IMR-90 (cell line): ENCODE measurements around the gene NHEJ1. TPM values are rescaled to one million over a fixed set of nuclear protein-coding genes. Genes with fewer than 3 reads are reported as not detected.

Source experiments
- ATAC-seq: fragments of 200-7000 bp; cut with Tn5 transposase; 2 replicates; pipeline ENCODE4 v1.9.1; 2020; ENCODE audit warnings: low read depth, mild to moderate bottlenecking, moderate library complexity
- BruUV-seq: library from RNA; stranded (reverse); fragments of 400-500 nt; replicated peaks from 2 replicates; lab custom pipeline; 2021; lab: Mats Ljungman, UMichigan
- CTCF ChIA-PET: fragments of 300-600 bp; formaldehyde crosslinking; extraction: SDS; loops from one replicate; lab custom pipeline; 2021; ENCODE audit warnings: antibody characterized with exemption; lab: Yijun Ruan, JAX
- POLR2A ChIA-PET: fragments of 300-600 bp; sonication (Branson Sonifier 250); formaldehyde crosslinking; loops from one replicate; lab custom pipeline; 2022; ENCODE audit warnings: antibody characterized with exemption; ENCODE audit not compliant: unreplicated experiment; lab: Charles Lee
- DNase-seq: peaks from one replicate; pipeline ENCODE4 v3.0.0; 2013
- H2AFZ ChIP-seq: replicated peaks from 2 replicates; pipeline ENCODE3; 2013; ENCODE audit warnings: low read length, mild to moderate bottlenecking; ENCODE audit not compliant: poor library complexity
- H2AK5ac ChIP-seq: 2 replicates; pipeline ENCODE4 v1.6.1; 2013; ENCODE audit warnings: low read depth, low read length, inconsistent platforms
- H2AK9ac ChIP-seq: replicated peaks from 2 replicates; pipeline ENCODE3; 2013; ENCODE audit warnings: mild to moderate bottlenecking, low read depth, low read length, moderate library complexity; ENCODE audit not compliant: poor library complexity
- H2BK120ac ChIP-seq: 2 replicates; pipeline ENCODE4 v1.6.1; 2013; ENCODE audit warnings: low read depth, low read length, inconsistent platforms
- H2BK15ac ChIP-seq: 3 replicates; pipeline ENCODE4 v1.6.1; 2013; ENCODE audit warnings: low read depth, low read length, inconsistent platforms
- H2BK20ac ChIP-seq: 2 replicates; pipeline ENCODE4 v1.6.1; 2013; ENCODE audit warnings: low read depth, mild to moderate bottlenecking, inconsistent platforms, low read length, moderate library complexity
- H2BK5ac ChIP-seq: 2 replicates; pipeline ENCODE4 v1.6.1; 2013; ENCODE audit warnings: mild to moderate bottlenecking, low read depth, low read length, inconsistent platforms; ENCODE audit not compliant: poor library complexity, severe bottlenecking
- H3K14ac ChIP-seq: replicated peaks from 2 replicates; pipeline ENCODE4 v1.6.1; 2013; ENCODE audit warnings: low read depth, low read length, inconsistent platforms
- H3K18ac ChIP-seq: 2 replicates; pipeline ENCODE4 v1.6.1; 2013; ENCODE audit warnings: low read depth, low read length, control low read depth
- H3K23ac ChIP-seq: 2 replicates; pipeline ENCODE4 v1.6.1; 2013; ENCODE audit warnings: low read depth, low read length, inconsistent platforms
- H3K27ac ChIP-seq: 2 replicates; pipeline ENCODE4 v1.5.1; 2013; ENCODE audit warnings: mild to moderate bottlenecking, control low read depth, low read length; ENCODE audit not compliant: insufficient read depth
- H3K27me3 ChIP-seq: 2 replicates; pipeline ENCODE4 v1.6.1; 2013; ENCODE audit warnings: low read length; ENCODE audit not compliant: control insufficient read depth, insufficient read depth
- H3K36me3 ChIP-seq: 2 replicates; pipeline ENCODE4 v1.6.1; 2013; ENCODE audit warnings: low read length, mixed read lengths; ENCODE audit not compliant: control insufficient read depth, insufficient read depth
- H3K4ac ChIP-seq: 2 replicates; pipeline ENCODE4 v1.6.1; 2013; ENCODE audit warnings: low read depth, low read length, inconsistent platforms
- H3K4me1 ChIP-seq: 2 replicates; pipeline ENCODE4 v1.6.1; 2013; ENCODE audit warnings: low read length, mixed read lengths; ENCODE audit not compliant: control insufficient read depth, insufficient read depth
- H3K4me2 ChIP-seq: 2 replicates; pipeline ENCODE4 v1.6.1; 2013; ENCODE audit warnings: low read depth, mild to moderate bottlenecking, control low read depth, low read length, moderate library complexity
- H3K4me3 ChIP-seq: 2 replicates; pipeline ENCODE4 v1.5.1; 2013; ENCODE audit warnings: low read depth, mild to moderate bottlenecking, control low read depth, low read length, moderate library complexity; ENCODE audit not compliant: insufficient read depth
- H3K56ac ChIP-seq: 2 replicates; pipeline ENCODE4 v1.6.1; 2013; ENCODE audit warnings: low read length, inconsistent platforms; ENCODE audit not compliant: insufficient read depth; ENCODE audit errors: extremely low read depth
- H3K79me1 ChIP-seq, 2 experiments: 2 replicates each; pipeline ENCODE4 v1.6.1; 2013; ENCODE audit warnings: low read length in 2 of 2, inconsistent platforms in 1 of 2, low read depth in 1 of 2
- H3K9ac ChIP-seq: 2 replicates; pipeline ENCODE4 v1.6.1; 2013; ENCODE audit warnings: low read depth, low read length, control low read depth
- H3K9me1 ChIP-seq: 2 replicates; pipeline ENCODE4 v1.6.1; 2013; ENCODE audit warnings: low read length, inconsistent platforms; ENCODE audit not compliant: insufficient read depth
- H3K9me3 ChIP-seq: 2 replicates; pipeline ENCODE4 v1.6.1; 2013; ENCODE audit warnings: low read length; ENCODE audit not compliant: control insufficient read depth, insufficient read depth
- H4K20me1 ChIP-seq: 2 replicates; pipeline ENCODE4 v1.6.1; 2013; ENCODE audit warnings: low read length, inconsistent platforms; ENCODE audit not compliant: insufficient read depth
- H4K5ac ChIP-seq: 2 replicates; pipeline ENCODE4 v1.6.1; 2013; ENCODE audit warnings: mild to moderate bottlenecking, low read depth, low read length, control low read depth
- H4K8ac ChIP-seq, 2 experiments: 2 replicates each; pipeline ENCODE4 v1.6.1; 2013; ENCODE audit warnings: low read depth in 2 of 2, low read length in 2 of 2, control low read depth in 1 of 2, inconsistent platforms in 1 of 2
- H4K91ac ChIP-seq: 2 replicates; pipeline ENCODE4 v1.6.1; 2013; ENCODE audit warnings: low read depth, low read length, inconsistent platforms; ENCODE audit not compliant: insufficient read depth
- RCOR1 ChIP-seq: IDR thresholded peaks from 2 replicates; pipeline ENCODE4 v1.6.1; 2012; ENCODE audit warnings: mild to moderate bottlenecking, low read length, improper control_type of control experiment; ENCODE audit not compliant: insufficient replicate concordance
- SMC3 ChIP-seq: fragments of 150-350 bp; IDR thresholded peaks from 2 replicates; pipeline ENCODE4 v1.6.1; 2016; ENCODE audit warnings: low read depth, mild to moderate bottlenecking, antibody characterized with exemption, low read length, moderate library complexity
- WGBS, 2 experiments: methylation state at CpG; one replicate each; pipeline versions ENCODE4 v1.1.5 to v1.1.7; 2013; ENCODE audit warnings: missing lambda C conversion rate in 2 of 2; ENCODE audit not compliant: insufficient read length in 1 of 2; ENCODE audit errors: extremely low coverage in 2 of 2; 5-methylcytosine and 5-hydroxymethylcytosine counted together
- dilution Hi-C: fragments of 300-500 bp; cut with HindIII; formaldehyde crosslinking; loops from one replicate; pipeline ENCODE4 v1.14.3; 2018; ENCODE audit warnings: low sequenced_read_pairs; ENCODE audit not compliant: unreplicated experiment
- in situ Hi-C: fragments of 300-500 bp; cut with MboI; formaldehyde crosslinking; loops from 3 replicates; pipeline ENCODE4 v1.14.3; 2019; ENCODE audit warnings: low sequenced_read_pairs, inconsistent platforms, mixed read lengths
- intact Hi-C: fragments of 100-400 bp; cut with micrococcal nuclease; formaldehyde crosslinking; loops from 2 replicates; pipeline ENCODE4 v1.10.0; 2022
- polyA plus RNA-seq, 3 experiments: library from polyadenylated mRNA; depleted of rRNA; stranded (reverse); fragments of >200 nt; gene quantifications; 2 replicates each; pipeline ENCODE4 v1.2.3, GENCODE V29; 2012; ENCODE audit warnings: low replicate concordance in 1 of 3
- total RNA-seq: library from RNA; depleted of rRNA; stranded (reverse); fragments of >200 nt; gene quantifications from 2 replicates; pipeline ENCODE4 v1.2.3, GENCODE V29; 2012
- TF ChIP-seq, protein P1 (sequence below): fragments of 150-350 bp; IDR thresholded peaks from 2 replicates; pipeline ENCODE4 v1.6.1; 2016; ENCODE audit warnings: low read depth, mild to moderate bottlenecking, low read length, moderate library complexity, borderline replicate concordance

NHEJ1 gene
- total and polyA plus RNA-seq, 2 of the 4 experiments (the other 2 are of a cell fraction), result 12.5 to 23.1 TPM

DNA sequence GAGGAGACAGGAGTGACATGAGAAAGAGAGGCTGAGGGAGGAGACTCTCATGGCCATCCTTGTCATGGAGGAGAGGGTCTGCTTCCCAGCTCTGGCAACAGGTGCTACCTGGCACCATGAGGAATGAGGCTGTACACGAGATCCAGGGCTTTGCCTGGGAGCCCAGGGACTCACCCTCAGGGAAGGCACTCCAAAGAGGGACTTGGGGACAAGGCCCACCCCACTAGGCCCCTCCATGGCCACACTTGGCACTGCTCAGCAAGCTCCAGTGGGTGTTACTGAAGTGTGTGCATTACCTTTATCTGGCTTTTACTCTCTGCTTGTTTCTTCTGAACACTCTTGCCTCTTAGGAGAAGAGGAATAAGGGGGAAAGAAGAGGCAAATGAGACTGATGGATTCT is 122.0 kb downstream of the NHEJ1 start:
- Histone ChIP-seq H4K91ac (no peak overlapping the region), H3K56ac (no peak overlapping the region), H4K8ac (no peak overlapping the region), H2BK20ac (no peak overlapping the region), H3K79me1 (no peaks in the 10 kb centered on the region), H2AFZ (no peak overlapping the region), H4K20me1 (no peaks in the 10 kb centered on the region), H4K5ac (no peak overlapping the region), H2BK15ac (no peak overlapping the region), H2AK5ac (no peak overlapping the region), H2BK5ac (no peak overlapping the region), H3K4me2 (no peak overlapping the region), H3K14ac (no peak overlapping the region), H3K27ac (no peak overlapping the region), H3K27me3 (peaks cover 45% of the 10 kb centered on the region), H2AK9ac (no peak overlapping the region), H3K18ac (no peak overlapping the region), H3K9me3 (no peaks in the 10 kb centered on the region), H3K9ac (no peak overlapping the region), H3K4ac (no peak overlapping the region), H3K9me1 (no peaks in the 10 kb centered on the region), H3K23ac (no peak overlapping the region), H3K4me1 (no peaks in the 10 kb centered on the region), H3K4me3 (no peak overlapping the region), H3K36me3 (no peaks in the 10 kb centered on the region), H2BK120ac (no peak overlapping the region)
- WGBS, 2 experiments, result no CpG with 5 or more reads among the region's 1 CpG
- dilution Hi-C loops, result no loop called here
- in situ Hi-C loops, result no loop called here
- intact Hi-C loops, result no loop called here
- no TSS peak for BruUV-seq
- ChIA-PET CTCF (interaction anchor here (1.4 kb wide), 1 partner anchor 9 kb away, joined by 5 read pairs; no protein-coding TSS in a partner anchor), POLR2A (no interaction called here)
- no peak for ATAC-seq
- TF ChIP-seq RCOR1, result no peak
- no peak for TF ChIP-seq SMC3
- TF ChIP-seq, protein P1, sequence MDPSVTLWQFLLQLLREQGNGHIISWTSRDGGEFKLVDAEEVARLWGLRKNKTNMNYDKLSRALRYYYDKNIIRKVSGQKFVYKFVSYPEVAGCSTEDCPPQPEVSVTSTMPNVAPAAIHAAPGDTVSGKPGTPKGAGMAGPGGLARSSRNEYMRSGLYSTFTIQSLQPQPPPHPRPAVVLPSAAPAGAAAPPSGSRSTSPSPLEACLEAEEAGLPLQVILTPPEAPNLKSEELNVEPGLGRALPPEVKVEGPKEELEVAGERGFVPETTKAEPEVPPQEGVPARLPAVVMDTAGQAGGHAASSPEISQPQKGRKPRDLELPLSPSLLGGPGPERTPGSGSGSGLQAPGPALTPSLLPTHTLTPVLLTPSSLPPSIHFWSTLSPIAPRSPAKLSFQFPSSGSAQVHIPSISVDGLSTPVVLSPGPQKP, result no peak
- no peak for DNase-seq
